Tibial nerve (tissue), 3 donors: ENCODE results near the gene MED31.

Source experiments
- POLR2A ChIP-seq, 2 donors: fragments of 450-650 bp; IDR thresholded peaks; one replicate each; pipeline ENCODE4 v1.6.1; 2017; ENCODE audit warnings: antibody characterized with exemption in 2 of 2, mild to moderate bottlenecking in 2 of 2, moderate library complexity in 2 of 2
- TF ChIP-seq, protein P1 (sequence below), 5 experiments: fragments of 200-600 bp in 3 of 5; fragments of 450-650 bp in 2 of 5; sonication (generic) in 3 of 5; IDR thresholded peaks; one replicate each; pipeline ENCODE4 v1.5.1; 2016 to 2019; ENCODE audit warnings: antibody characterized with exemption in 5 of 5, mild to moderate bottlenecking in 3 of 5, moderate library complexity in 2 of 5

DNA sequence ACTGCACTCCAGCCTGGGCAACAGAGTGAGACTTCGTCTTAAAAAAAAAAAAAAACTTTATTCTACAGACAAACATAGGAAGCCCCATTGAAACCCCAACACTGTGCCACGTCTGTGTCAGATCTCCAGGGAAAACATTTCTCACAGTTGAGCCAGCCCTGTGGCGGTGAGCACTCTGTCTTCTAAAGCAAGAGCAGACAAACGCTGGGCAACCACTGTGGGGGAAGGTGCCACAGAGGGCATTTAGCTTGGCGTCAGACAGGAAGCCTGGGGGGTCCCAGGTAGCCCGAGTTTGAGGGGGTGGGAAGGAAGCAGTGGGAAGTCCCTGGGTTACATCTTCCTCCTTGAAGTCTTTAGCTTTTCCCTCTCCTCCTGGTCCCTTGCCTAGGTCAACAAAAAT lies 16.1 kb upstream of the MED31 start:
- TF ChIP-seq, protein P1, sequence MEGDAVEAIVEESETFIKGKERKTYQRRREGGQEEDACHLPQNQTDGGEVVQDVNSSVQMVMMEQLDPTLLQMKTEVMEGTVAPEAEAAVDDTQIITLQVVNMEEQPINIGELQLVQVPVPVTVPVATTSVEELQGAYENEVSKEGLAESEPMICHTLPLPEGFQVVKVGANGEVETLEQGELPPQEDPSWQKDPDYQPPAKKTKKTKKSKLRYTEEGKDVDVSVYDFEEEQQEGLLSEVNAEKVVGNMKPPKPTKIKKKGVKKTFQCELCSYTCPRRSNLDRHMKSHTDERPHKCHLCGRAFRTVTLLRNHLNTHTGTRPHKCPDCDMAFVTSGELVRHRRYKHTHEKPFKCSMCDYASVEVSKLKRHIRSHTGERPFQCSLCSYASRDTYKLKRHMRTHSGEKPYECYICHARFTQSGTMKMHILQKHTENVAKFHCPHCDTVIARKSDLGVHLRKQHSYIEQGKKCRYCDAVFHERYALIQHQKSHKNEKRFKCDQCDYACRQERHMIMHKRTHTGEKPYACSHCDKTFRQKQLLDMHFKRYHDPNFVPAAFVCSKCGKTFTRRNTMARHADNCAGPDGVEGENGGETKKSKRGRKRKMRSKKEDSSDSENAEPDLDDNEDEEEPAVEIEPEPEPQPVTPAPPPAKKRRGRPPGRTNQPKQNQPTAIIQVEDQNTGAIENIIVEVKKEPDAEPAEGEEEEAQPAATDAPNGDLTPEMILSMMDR (IDR thresholded peaks at IDR 0.05) = no peak
- no peak for TF ChIP-seq POLR2A (IDR thresholded peaks at IDR 0.05)
